ENCODE measurements around the gene RBM48. TPM values are rescaled to one million over a fixed set of nuclear protein-coding genes. Genes with fewer than 3 reads are reported as not detected.

The RBM48 gene
- total and polyA plus RNA-seq, 9 of the 15 experiments (the other 6 are each of a cell fraction or from before 2014, with no cell fraction given), result 9.9 to 35.1 (median 16.3) TPM

DNA sequence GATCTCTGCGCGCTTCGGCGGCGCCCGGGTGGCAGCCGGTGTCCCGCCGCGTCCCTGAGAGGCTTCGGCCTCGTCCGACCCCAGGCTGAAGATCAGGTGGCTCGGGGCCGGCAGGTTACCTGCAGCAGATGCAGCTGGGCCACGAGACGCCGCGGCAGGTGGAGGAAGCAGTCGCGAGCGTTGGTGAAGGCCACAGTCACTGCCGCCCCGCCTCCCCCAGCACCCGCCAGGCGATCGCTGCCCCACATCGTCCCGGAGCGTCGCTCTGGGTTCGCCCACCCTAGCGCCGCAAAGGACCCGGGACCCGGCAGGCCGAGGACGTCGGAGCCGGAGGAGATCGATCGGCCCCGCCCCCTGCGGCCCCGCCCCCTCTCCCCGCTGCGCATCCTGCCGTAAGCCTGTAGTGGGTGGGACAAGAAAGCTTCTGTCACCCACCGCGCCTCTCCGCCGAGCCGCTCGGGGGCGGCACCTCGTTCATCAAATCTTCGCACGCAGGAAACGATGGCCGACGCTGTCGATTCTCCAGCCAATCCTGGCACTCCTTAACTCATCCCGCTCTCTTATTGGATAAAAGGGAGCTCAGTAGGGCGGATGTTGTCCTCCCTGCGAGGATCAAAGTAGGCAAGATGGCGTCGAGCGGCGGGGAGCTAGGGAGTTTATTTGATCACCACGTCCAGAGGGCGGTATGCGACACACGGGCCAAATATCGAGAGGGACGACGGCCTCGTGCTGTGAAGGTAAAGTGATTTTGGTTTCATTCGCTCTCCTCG lies at the start of gene RBM48, which contains the start of gene PEX1 (continued):
- TF ChIP-seq SMAD3 (CRISPR knock-in tag; conservative IDR thresholded peaks at IDR 0.05), result no peak
- TF ChIP-seq SMC3 (conservative IDR thresholded peaks at IDR 0.05; ENCODE audit: insufficient read depth, low read depth, low read length), result 0 out of 2 replicates have a peak, but pooled peaks have one; percentile 10
- TF ChIP-seq SREBF2 (CRISPR knock-in tag; IDR thresholded peaks at IDR 0.05), result 0 out of 2 replicates have a peak, but pooled peaks have one; percentile 17
- TF ChIP-seq CGGBP1 (CRISPR knock-in tag; IDR thresholded peaks at IDR 0.05), result no peak
- TF ChIP-seq, protein P1, sequence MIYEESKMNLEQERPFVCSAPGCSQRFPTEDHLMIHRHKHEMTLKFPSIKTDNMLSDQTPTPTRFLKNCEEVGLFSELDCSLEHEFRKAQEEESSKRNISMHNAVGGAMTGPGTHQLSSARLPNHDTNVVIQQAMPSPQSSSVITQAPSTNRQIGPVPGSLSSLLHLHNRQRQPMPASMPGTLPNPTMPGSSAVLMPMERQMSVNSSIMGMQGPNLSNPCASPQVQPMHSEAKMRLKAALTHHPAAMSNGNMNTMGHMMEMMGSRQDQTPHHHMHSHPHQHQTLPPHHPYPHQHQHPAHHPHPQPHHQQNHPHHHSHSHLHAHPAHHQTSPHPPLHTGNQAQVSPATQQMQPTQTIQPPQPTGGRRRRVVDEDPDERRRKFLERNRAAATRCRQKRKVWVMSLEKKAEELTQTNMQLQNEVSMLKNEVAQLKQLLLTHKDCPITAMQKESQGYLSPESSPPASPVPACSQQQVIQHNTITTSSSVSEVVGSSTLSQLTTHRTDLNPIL (CRISPR knock-in tag; IDR thresholded peaks at IDR 0.05), result no peak
- TF ChIP-seq SRSF3 (IDR thresholded peaks at IDR 0.05; ENCODE audit: insufficient read depth, low read length), result no peak
- TF ChIP-seq, protein P2, sequence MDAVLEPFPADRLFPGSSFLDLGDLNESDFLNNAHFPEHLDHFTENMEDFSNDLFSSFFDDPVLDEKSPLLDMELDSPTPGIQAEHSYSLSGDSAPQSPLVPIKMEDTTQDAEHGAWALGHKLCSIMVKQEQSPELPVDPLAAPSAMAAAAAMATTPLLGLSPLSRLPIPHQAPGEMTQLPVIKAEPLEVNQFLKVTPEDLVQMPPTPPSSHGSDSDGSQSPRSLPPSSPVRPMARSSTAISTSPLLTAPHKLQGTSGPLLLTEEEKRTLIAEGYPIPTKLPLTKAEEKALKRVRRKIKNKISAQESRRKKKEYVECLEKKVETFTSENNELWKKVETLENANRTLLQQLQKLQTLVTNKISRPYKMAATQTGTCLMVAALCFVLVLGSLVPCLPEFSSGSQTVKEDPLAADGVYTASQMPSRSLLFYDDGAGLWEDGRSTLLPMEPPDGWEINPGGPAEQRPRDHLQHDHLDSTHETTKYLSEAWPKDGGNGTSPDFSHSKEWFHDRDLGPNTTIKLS (IDR thresholded peaks at IDR 0.05; ENCODE audit: borderline replicate concordance, low read depth), result peak; percentile 81; the same call in 1 of the 2 replicates
- TF ChIP-seq CBX3 (IDR thresholded peaks at IDR 0.05; ENCODE audit: borderline replicate concordance in 1 of 2, low read length in 2 of 2), result peak in 1 of 2 experiments; percentile 88; a peak in 2 of 3 replicates
- TF ChIP-seq ZC3H11A (IDR thresholded peaks at IDR 0.05; ENCODE audit: low read depth, low read length), result no peak
- TF ChIP-seq ZNF212 (CRISPR knock-in tag; IDR thresholded peaks at IDR 0.05), result no peak
- TF ChIP-seq ZNF444 (CRISPR knock-in tag; IDR thresholded peaks at IDR 0.05), result no peak
- TF ChIP-seq, protein P3, sequence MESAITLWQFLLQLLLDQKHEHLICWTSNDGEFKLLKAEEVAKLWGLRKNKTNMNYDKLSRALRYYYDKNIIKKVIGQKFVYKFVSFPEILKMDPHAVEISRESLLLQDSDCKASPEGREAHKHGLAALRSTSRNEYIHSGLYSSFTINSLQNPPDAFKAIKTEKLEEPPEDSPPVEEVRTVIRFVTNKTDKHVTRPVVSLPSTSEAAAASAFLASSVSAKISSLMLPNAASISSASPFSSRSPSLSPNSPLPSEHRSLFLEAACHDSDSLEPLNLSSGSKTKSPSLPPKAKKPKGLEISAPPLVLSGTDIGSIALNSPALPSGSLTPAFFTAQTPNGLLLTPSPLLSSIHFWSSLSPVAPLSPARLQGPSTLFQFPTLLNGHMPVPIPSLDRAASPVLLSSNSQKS (CRISPR knock-in tag; IDR thresholded peaks at IDR 0.05), result no peak
- peak; percentile 91 for TF ChIP-seq SUPT5H (IDR thresholded peaks at IDR 0.05)
- no peak for TF ChIP-seq U2AF1 (optimal IDR thresholded peaks at IDR 0.05; ENCODE audit: low read depth, low read length)
- TF ChIP-seq TARDBP (IDR thresholded peaks at IDR 0.05), result peak; percentile 72
